ENCODE data around the gene RSRP1. TPM values are rescaled to one million over a fixed set of nuclear protein-coding genes. Genes with fewer than 3 reads are reported as not detected.

RSRP1 gene
- total RNA-seq, 1 donor from 2014 or later: 109 TPM

DNA sequence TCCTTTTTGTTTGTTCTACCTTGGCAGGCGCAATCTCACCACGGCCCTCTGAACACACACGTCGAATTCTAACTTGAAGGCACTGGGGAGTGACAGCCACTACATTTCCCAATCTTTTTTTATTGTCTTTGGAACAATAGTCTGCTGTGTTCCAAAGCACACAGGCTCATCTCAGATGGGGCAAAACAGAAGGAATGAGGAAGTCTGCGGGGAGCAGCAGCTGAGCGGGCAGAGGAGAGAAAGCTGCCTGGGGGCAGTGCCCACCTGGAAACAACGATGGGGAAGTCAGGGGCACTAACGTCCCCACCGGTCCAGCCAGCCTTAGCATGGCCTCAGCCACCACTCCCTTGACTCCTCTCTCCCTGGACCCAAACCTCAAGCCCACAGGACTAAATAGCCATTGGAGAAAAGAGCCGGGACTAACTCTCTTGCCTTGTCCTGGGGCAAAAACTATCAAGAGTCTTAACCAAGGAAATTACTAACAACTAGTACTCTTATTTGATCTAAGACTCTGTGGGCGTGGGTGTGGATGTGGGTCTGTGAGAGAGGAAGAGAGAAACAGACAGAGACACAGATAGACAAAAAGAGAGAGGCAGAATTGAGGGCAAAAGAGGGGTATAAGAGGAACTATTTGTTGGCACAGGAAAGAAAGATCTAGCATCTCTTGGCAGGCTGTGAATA, 49.1 kb downstream of the RSRP1 start:
- peaks cover 29% of the 10 kb centered on the region for H3K27me3 Mint-ChIP-seq
- H3K4me3 Mint-ChIP-seq: peak overlapping the region; percentile 14
- peak overlapping the region; percentile 44 for H3K27ac Mint-ChIP-seq
- H3K9me3 Mint-ChIP-seq: no peaks in the 10 kb centered on the region
- no peak for TF ChIP-seq CTCF (conservative IDR thresholded peaks at IDR 0.05)
- DNase-seq (ENCODE audit: extremely low spot score, unreplicated experiment): no peak
- H3K36me3 Mint-ChIP-seq: no peaks in the 10 kb centered on the region
- H3K4me1 Mint-ChIP-seq (ENCODE audit: unreplicated experiment): peaks cover 49% of the 10 kb centered on the region

GRCh38 chr1:25197235-25197975, 49.8 kb downstream of the RSRP1 start:
- Mint-ChIP-seq H3K4me3 (peak overlapping the region; percentile 14), H3K36me3 (no peaks in the 10 kb centered on the region), H3K4me1 (ENCODE audit: unreplicated experiment) (peaks cover 49% of the 10 kb centered on the region), H3K27me3 (peaks cover 29% of the 10 kb centered on the region), H3K9me3 (no peaks in the 10 kb centered on the region), H3K27ac (peak overlapping the region; percentile 44)
- no peak for DNase-seq (ENCODE audit: extremely low spot score, unreplicated experiment)
- TF ChIP-seq CTCF (conservative IDR thresholded peaks at IDR 0.05): no peak

DNA sequence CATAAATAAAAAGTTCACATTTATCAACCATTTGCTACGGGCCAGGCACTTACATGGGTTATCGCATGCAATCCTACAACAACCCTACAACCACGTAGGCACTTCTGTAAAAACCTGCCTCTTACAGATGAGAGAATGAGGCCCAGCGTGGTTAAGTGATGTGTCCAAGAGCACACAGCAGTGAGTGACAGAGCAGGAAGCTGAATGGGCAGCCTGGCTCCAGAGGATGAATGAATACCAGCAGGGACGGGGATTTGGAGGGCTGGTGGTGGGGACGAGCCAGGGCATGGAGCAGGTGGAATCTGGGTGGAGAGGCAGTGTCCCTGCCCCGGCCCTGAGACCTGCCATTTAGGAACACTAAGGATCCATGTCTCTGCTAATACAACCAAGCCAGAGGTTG, 50.4 kb downstream of the RSRP1 start:
- Mint-ChIP-seq H3K27ac (no peak overlapping the region), H3K4me3 (no peak overlapping the region), H3K36me3 (no peaks in the 10 kb centered on the region), H3K4me1 (ENCODE audit: unreplicated experiment) (peaks cover 49% of the 10 kb centered on the region), H3K9me3 (no peaks in the 10 kb centered on the region), H3K27me3 (peaks cover 29% of the 10 kb centered on the region)
- DNase-seq (ENCODE audit: extremely low spot score, unreplicated experiment): no peak
- TF ChIP-seq CTCF (conservative IDR thresholded peaks at IDR 0.05): no peak

GRCh38 chr1:25195835-25196234, 51.4 kb downstream of the RSRP1 start:
- peaks cover 24% of the 10 kb centered on the region for H3K27me3 Mint-ChIP-seq
- H3K27ac Mint-ChIP-seq: no peak overlapping the region
- H3K4me1 Mint-ChIP-seq (ENCODE audit: unreplicated experiment): peaks cover 44% of the 10 kb centered on the region
- no peaks in the 10 kb centered on the region for H3K36me3 Mint-ChIP-seq
- no peak overlapping the region for H3K4me3 Mint-ChIP-seq
- no peaks in the 10 kb centered on the region for H3K9me3 Mint-ChIP-seq
- no peak for TF ChIP-seq CTCF (conservative IDR thresholded peaks at IDR 0.05)
- no peak for DNase-seq (ENCODE audit: extremely low spot score, unreplicated experiment)

GRCh38 chr1:25194572-25195020, 52.7 kb downstream of the RSRP1 start:
- DNase-seq (ENCODE audit: extremely low spot score, unreplicated experiment): no peak
- no peaks in the 10 kb centered on the region for H3K9me3 Mint-ChIP-seq
- peak overlapping the region; percentile 12 for H3K27ac Mint-ChIP-seq
- TF ChIP-seq CTCF (conservative IDR thresholded peaks at IDR 0.05): no peak
- peaks cover 31% of the 10 kb centered on the region for H3K27me3 Mint-ChIP-seq
- peaks cover 38% of the 10 kb centered on the region for H3K4me1 Mint-ChIP-seq (ENCODE audit: unreplicated experiment)
- no peak overlapping the region for H3K4me3 Mint-ChIP-seq
- H3K36me3 Mint-ChIP-seq: no peaks in the 10 kb centered on the region

Data from type B pancreatic cell (in vitro differentiated cells).